ENCODE results near the gene NANOG. TPM values are rescaled to one million over a fixed set of nuclear protein-coding genes. Genes with fewer than 3 reads are reported as not detected.
"Not testable (repeated sequence)": the region's sequence is repeated elsewhere in the genome, so short reads cannot be mapped to it uniquely, and the experiment has no call there.

Gene NANOG
- polyA plus RNA-seq, 2 of the 4 experiments (the other 2 are of a cell fraction), result not detected

- DNase-seq (ENCODE audit: low read depth in 1 of 2, low spot score in 1 of 2); H3K9me3 ChIP-seq; ATAC-seq; H3K4me2 ChIP-seq; FAIRE-seq; H3K27ac ChIP-seq; CTCF ChIA-PET; H3K4me1 ChIP-seq; H3K4me3 ChIP-seq; POLR2A ChIA-PET: not testable (repeated sequence)
- WGBS (ENCODE audit: missing lambda C conversion rate), result 71% methylated on average over 9 of the region's 10 CpGs
Observed at GRCh38 chr12:7839226-7839625, 50.0 kb downstream of the NANOG start.

- FAIRE-seq; POLR2A ChIA-PET; H3K4me1 ChIP-seq; H3K9me3 ChIP-seq; H3K27ac ChIP-seq; H3K4me2 ChIP-seq; ATAC-seq; DNase-seq (ENCODE audit: low read depth in 1 of 2, low spot score in 1 of 2); H3K4me3 ChIP-seq; CTCF ChIA-PET: not testable (repeated sequence)
- WGBS (ENCODE audit: missing lambda C conversion rate), result 39% methylated on average over 7 of the region's 7 CpGs
Observed at GRCh38 chr12:7839848-7840247, 50.6 kb downstream of the NANOG start.

GRCh38 chr12:7842444-7842843 lies 53.2 kb downstream of the NANOG start:
- FAIRE-seq; ATAC-seq; H3K4me2 ChIP-seq; H3K9me3 ChIP-seq; DNase-seq (ENCODE audit: low read depth in 1 of 2, low spot score in 1 of 2); H3K4me3 ChIP-seq; H3K27ac ChIP-seq; H3K4me1 ChIP-seq; POLR2A ChIA-PET: not testable (repeated sequence)
- 88% methylated on average over 9 of the region's 9 CpGs for WGBS (ENCODE audit: missing lambda C conversion rate)
- CTCF ChIA-PET, result interaction anchor here (0.8 to 1.6 kb wide), 2 partner anchors 10 to 17 kb away, joined by 3 read pairs; no protein-coding TSS in a partner anchor

- H3K4me2 ChIP-seq; ATAC-seq; H3K4me1 ChIP-seq; FAIRE-seq; POLR2A ChIA-PET; CTCF ChIA-PET; H3K9me3 ChIP-seq; DNase-seq (ENCODE audit: low read depth in 1 of 2, low spot score in 1 of 2); H3K27ac ChIP-seq; H3K4me3 ChIP-seq: not testable (repeated sequence)
- WGBS (ENCODE audit: missing lambda C conversion rate), result 83% methylated on average over 6 of the region's 8 CpGs
Observed at GRCh38 chr12:7843149-7843548, 53.9 kb downstream of the NANOG start.

DNA sequence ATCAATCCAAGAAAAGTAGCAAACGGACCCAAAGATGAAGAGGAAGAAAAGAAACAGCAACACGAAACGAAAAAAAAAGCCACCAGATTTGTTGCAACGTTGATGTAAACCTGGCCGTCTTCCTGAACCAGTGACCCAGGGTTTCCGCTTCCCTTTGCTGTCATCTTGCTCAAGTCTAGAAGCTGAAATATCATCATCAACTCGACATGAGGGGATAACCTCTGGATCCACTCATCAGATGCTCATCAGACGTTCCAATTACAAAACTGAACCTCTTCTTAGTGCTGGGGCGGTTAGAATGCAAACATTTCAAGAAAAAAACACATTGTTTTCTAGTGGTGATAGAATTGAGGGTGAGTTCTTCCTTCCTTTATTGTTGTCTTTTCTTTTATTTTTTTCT lies 54.4 kb downstream of the NANOG start:
- POLR2A ChIA-PET; ATAC-seq; H3K4me2 ChIP-seq; DNase-seq (ENCODE audit: low read depth in 1 of 2, low spot score in 1 of 2); FAIRE-seq; H3K4me1 ChIP-seq; H3K4me3 ChIP-seq; H3K27ac ChIP-seq; H3K9me3 ChIP-seq: not testable (repeated sequence)
- 62% methylated on average over 3 of the region's 9 CpGs for WGBS (ENCODE audit: missing lambda C conversion rate)
- CTCF ChIA-PET, result interaction anchor here (1.0 kb wide), 1 partner anchor 11 kb away, joined by 3 read pairs; no protein-coding TSS in a partner anchor

- Histone ChIP-seq H3K27ac (no peak overlapping the region), H3K9me3 (no peaks in the 10 kb centered on the region), H3K4me3 (no peak overlapping the region), H3K4me1 (no peaks in the 10 kb centered on the region), H3K4me2 (no peak overlapping the region)
- WGBS (ENCODE audit: missing lambda C conversion rate), result 40% methylated on average over 5 of the region's 5 CpGs
- no peak for FAIRE-seq
- ATAC-seq, result no peak
- ChIA-PET POLR2A (no interaction called here), CTCF (interaction anchor here (1.0 kb wide), 1 partner anchor 12 kb away, joined by 3 read pairs; no protein-coding TSS in a partner anchor)
- TF ChIP-seq MAZ (IDR thresholded peaks at IDR 0.05; ENCODE audit: borderline replicate concordance, low read depth, low read length) (no peak), POLR2AphosphoS2 (conservative IDR thresholded peaks at IDR 0.05; ENCODE audit: low read length) (no peak), JUN (IDR thresholded peaks at IDR 0.05) (no peak), RCOR1 (IDR thresholded peaks at IDR 0.05; ENCODE audit: low read depth, low read length) (no peak), KDM5A (IDR thresholded peaks at IDR 0.05) (no peak), MAFK (IDR thresholded peaks at IDR 0.05; ENCODE audit: partially characterized antibody) (no peak), EP300 (IDR thresholded peaks at IDR 0.05) (no peak), ELK1 (IDR thresholded peaks at IDR 0.05; ENCODE audit: low read depth, low read length) (no peak), KDM1A (IDR thresholded peaks at IDR 0.05; ENCODE audit: low read depth) (no peak)
- no peak for DNase-seq (ENCODE audit: low read depth in 1 of 2, low spot score in 1 of 2)
Observed at GRCh38 chr12:7844116-7844515, 54.9 kb downstream of the NANOG start.

GRCh38 chr12:7847226-7848097 lies 58.3 kb downstream of the NANOG start:
- not testable (repeated sequence) for DNase-seq (ENCODE audit: low read depth in 1 of 2, low spot score in 1 of 2); H3K4me1 ChIP-seq; H3K4me2 ChIP-seq; H3K27ac ChIP-seq; FAIRE-seq; H3K4me3 ChIP-seq; H3K9me3 ChIP-seq
- WGBS (ENCODE audit: missing lambda C conversion rate), result 36% methylated on average over 3 of the region's 4 CpGs
- peak in 1 of 2 experiments; percentile 47; a peak in 3 of 6 replicates for ATAC-seq
- ChIA-PET POLR2A (interaction anchor here (0.6 kb wide), 1 partner anchor 89 kb away, joined by 3 read pairs; no protein-coding TSS in a partner anchor), CTCF (interaction anchor here (1.5 kb wide), 1 partner anchor 231 kb away, joined by 3 read pairs; no protein-coding TSS in a partner anchor)

DNA sequence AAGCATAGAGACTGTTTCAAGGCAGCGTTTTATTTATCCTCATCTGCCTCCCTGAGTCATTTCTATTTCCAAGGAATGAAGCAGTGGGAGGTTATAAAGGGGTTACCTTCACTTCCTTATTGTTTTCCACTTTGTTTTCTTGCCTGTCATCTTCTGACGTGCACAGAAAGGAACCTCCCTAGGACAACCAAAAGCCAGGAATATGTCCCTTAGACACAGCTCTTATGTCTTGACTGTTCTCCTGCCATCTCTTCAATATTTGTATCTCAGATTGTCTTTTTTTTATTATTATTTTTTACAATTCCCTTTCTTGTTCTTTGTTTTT lies 58.9 kb downstream of the NANOG start:
- CTCF ChIA-PET, result interaction anchor here (0.8 to 1.5 kb wide), 2 partner anchors 16 to 230 kb away, joined by 3 read pairs; no protein-coding TSS in a partner anchor
- peak; percentile 88 for FAIRE-seq
- ATAC-seq, result peak; percentile 56 to 60; a peak in 4 of 6 replicates
- H3K9me3 ChIP-seq; H3K4me3 ChIP-seq; POLR2A ChIA-PET; H3K4me2 ChIP-seq; H3K27ac ChIP-seq; DNase-seq (ENCODE audit: low read depth in 1 of 2, low spot score in 1 of 2); H3K4me1 ChIP-seq: not testable (repeated sequence)
- WGBS (ENCODE audit: missing lambda C conversion rate), result 8% methylated on average over 2 of the region's 2 CpGs

Measured in A549 (cell line).